ENCODE measurements around the gene KSR2.

GRCh38 chr12:117498256-117498655, 470.5 kb downstream of the KSR2 start:
- TF ChIP-seq, protein P1, sequence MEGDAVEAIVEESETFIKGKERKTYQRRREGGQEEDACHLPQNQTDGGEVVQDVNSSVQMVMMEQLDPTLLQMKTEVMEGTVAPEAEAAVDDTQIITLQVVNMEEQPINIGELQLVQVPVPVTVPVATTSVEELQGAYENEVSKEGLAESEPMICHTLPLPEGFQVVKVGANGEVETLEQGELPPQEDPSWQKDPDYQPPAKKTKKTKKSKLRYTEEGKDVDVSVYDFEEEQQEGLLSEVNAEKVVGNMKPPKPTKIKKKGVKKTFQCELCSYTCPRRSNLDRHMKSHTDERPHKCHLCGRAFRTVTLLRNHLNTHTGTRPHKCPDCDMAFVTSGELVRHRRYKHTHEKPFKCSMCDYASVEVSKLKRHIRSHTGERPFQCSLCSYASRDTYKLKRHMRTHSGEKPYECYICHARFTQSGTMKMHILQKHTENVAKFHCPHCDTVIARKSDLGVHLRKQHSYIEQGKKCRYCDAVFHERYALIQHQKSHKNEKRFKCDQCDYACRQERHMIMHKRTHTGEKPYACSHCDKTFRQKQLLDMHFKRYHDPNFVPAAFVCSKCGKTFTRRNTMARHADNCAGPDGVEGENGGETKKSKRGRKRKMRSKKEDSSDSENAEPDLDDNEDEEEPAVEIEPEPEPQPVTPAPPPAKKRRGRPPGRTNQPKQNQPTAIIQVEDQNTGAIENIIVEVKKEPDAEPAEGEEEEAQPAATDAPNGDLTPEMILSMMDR (IDR thresholded peaks at IDR 0.05 in 2 of 3, conservative IDR thresholded peaks at IDR 0.05 in 1 of 3; ENCODE audit: control insufficient read depth in 2 of 3, extremely low read depth in 1 of 3, insufficient read depth in 1 of 3, low read depth in 3 of 3, low read length in 3 of 3) = no peak
- TF ChIP-seq BRCA1 (IDR thresholded peaks at IDR 0.05; ENCODE audit: low read depth, low read length) (no peak), ZBTB40 (IDR thresholded peaks at IDR 0.05; ENCODE audit: borderline replicate concordance) (no peak), EP300 (IDR thresholded peaks at IDR 0.05; ENCODE audit: borderline replicate concordance in 1 of 2, control insufficient read depth in 1 of 2, low read depth in 2 of 2, low read length in 2 of 2) (no peak), SPI1 (IDR thresholded peaks at IDR 0.05; ENCODE audit: borderline replicate concordance, insufficient read depth, low read depth, low read length) (no peak), CBX5 (IDR thresholded peaks at IDR 0.05; ENCODE audit: low read depth) (no peak), IKZF1 (conservative IDR thresholded peaks at IDR 0.05) (no peak), POLR2A (IDR thresholded peaks at IDR 0.05; ENCODE audit: low read depth, low read length) (no peak), MTA2 (IDR thresholded peaks at IDR 0.05; ENCODE audit: low read depth) (no peak), RAD21 (IDR thresholded peaks at IDR 0.05; ENCODE audit: insufficient read depth, low read depth, low read length) (no peak), TCF3 (IDR thresholded peaks at IDR 0.05; ENCODE audit: borderline replicate concordance, insufficient read depth, low read depth, low read length) (no peak), CREB1 (IDR thresholded peaks at IDR 0.05; ENCODE audit: low read depth) (no peak), HSF1 (IDR thresholded peaks at IDR 0.05; ENCODE audit: low read depth, low read length) (no peak)
- TF ChIP-seq, protein P2, sequence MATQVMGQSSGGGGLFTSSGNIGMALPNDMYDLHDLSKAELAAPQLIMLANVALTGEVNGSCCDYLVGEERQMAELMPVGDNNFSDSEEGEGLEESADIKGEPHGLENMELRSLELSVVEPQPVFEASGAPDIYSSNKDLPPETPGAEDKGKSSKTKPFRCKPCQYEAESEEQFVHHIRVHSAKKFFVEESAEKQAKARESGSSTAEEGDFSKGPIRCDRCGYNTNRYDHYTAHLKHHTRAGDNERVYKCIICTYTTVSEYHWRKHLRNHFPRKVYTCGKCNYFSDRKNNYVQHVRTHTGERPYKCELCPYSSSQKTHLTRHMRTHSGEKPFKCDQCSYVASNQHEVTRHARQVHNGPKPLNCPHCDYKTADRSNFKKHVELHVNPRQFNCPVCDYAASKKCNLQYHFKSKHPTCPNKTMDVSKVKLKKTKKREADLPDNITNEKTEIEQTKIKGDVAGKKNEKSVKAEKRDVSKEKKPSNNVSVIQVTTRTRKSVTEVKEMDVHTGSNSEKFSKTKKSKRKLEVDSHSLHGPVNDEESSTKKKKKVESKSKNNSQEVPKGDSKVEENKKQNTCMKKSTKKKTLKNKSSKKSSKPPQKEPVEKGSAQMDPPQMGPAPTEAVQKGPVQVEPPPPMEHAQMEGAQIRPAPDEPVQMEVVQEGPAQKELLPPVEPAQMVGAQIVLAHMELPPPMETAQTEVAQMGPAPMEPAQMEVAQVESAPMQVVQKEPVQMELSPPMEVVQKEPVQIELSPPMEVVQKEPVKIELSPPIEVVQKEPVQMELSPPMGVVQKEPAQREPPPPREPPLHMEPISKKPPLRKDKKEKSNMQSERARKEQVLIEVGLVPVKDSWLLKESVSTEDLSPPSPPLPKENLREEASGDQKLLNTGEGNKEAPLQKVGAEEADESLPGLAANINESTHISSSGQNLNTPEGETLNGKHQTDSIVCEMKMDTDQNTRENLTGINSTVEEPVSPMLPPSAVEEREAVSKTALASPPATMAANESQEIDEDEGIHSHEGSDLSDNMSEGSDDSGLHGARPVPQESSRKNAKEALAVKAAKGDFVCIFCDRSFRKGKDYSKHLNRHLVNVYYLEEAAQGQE (IDR thresholded peaks at IDR 0.05; ENCODE audit: low read depth, low read length) = no peak

All from GM12878 (cell line).